ENCODE data around the gene DIP2C. TPM values are rescaled to one million over a fixed set of nuclear protein-coding genes. Genes with fewer than 3 reads are reported as not detected.

Gene DIP2C
- 27.9 and 40.9 TPM in 2 replicates for total RNA-seq

GRCh38 chr10:689452-690371 lies at the start of gene DIP2C:
Gene DIP2C, minus strand, starts transcription at chr10:689668. Its CDS starts 90 bp downstream, at chr10:689578.

Other genes starting within 250 kb of the DIP2C start
- 29.3 and 37.4 TPM in 2 replicates for gene LARP4B, start 242.0 kb upstream of the DIP2C start, total RNA-seq